Neural cell (in vitro differentiated cells): ENCODE data around the gene PROK2. TPM values are rescaled to one million over a fixed set of nuclear protein-coding genes. Genes with fewer than 3 reads are reported as not detected.
A peak's percentile ranks its signal among the peaks of the same experiment; 100 is the strongest.

Experiments used
- H2AFZ ChIP-seq: fragments of 200-600, 300-800 bp; sonication (generic), shearing (Covaris generic); 2 replicates; pipeline ENCODE4 v1.6.0; 2014; ENCODE audit warnings: low read depth, mild to moderate bottlenecking, antibody characterized with exemption, low read length, moderate library complexity
- H3F3A ChIP-seq: fragments of 200-600 bp; shearing (Covaris generic); 2 replicates; pipeline ENCODE4 v1.6.1; 2016; ENCODE audit warnings: mild to moderate bottlenecking, moderate library complexity, mixed read lengths, antibody characterized with exemption, low read length; ENCODE audit not compliant: insufficient read depth, poor library complexity, severe bottlenecking
- H3K27ac ChIP-seq: fragments of 200-600, 300-800 bp; sonication (generic), shearing (Covaris generic); 2 replicates; pipeline ENCODE4 v1.5.1; 2014; ENCODE audit warnings: mild to moderate bottlenecking, low read length, moderate library complexity
- H3K27me3 ChIP-seq: fragments of 300-800, 200-600 bp; sonication (generic), shearing (Covaris generic); 2 replicates; pipeline ENCODE4 v1.6.0; 2014; ENCODE audit warnings: mild to moderate bottlenecking, low read depth, low read length, moderate library complexity; ENCODE audit not compliant: insufficient read depth
- H3K36me3 ChIP-seq: fragments of 300-800, 200-600 bp; sonication (generic), shearing (Covaris generic); 2 replicates; pipeline ENCODE4 v1.5.1; 2014; ENCODE audit warnings: mild to moderate bottlenecking, antibody characterized with exemption, low read length, moderate library complexity; ENCODE audit not compliant: insufficient read depth
- H3K4me2 ChIP-seq: fragments of 300-800, 200-600 bp; sonication (generic), shearing (Covaris generic); 2 replicates; pipeline ENCODE4 v1.6.0; 2014; ENCODE audit warnings: mild to moderate bottlenecking, low read length
- H3K4me3 ChIP-seq: fragments of 300-800, 200-600 bp; sonication (generic), shearing (Covaris generic); 2 replicates; pipeline ENCODE4 v1.5.1; 2014; ENCODE audit warnings: mild to moderate bottlenecking, low read length, moderate library complexity
- H3K79me2 ChIP-seq: fragments of 200-600 bp; shearing (Covaris generic); replicated peaks from 2 replicates; pipeline ENCODE4 v1.6.0; 2014; ENCODE audit warnings: mild to moderate bottlenecking, low read length, moderate library complexity; ENCODE audit not compliant: insufficient read depth
- H3K9ac ChIP-seq: fragments of 300-800, 200-600 bp; sonication (generic), shearing (Covaris generic); 2 replicates; pipeline ENCODE4 v1.6.1; 2016; ENCODE audit warnings: mild to moderate bottlenecking, low read length, mixed read lengths
- H3K9me2 ChIP-seq: fragments of 200-600 bp; shearing (Covaris generic); 2 replicates; pipeline ENCODE4 v1.6.1; 2016; ENCODE audit warnings: mild to moderate bottlenecking, low read length, mixed read lengths; ENCODE audit not compliant: insufficient read depth
- H3K9me3 ChIP-seq: fragments of 200-600, 300-800 bp; sonication (generic), shearing (Covaris generic); 2 replicates; pipeline ENCODE4 v1.6.1; 2016; ENCODE audit warnings: mild to moderate bottlenecking, mixed run types, low read length, moderate library complexity, mixed read lengths
- H4K20me1 ChIP-seq: fragments of 200-600 bp; shearing (Covaris generic); 2 replicates; pipeline ENCODE4 v1.6.1; 2016; ENCODE audit warnings: mild to moderate bottlenecking, mixed run types; ENCODE audit not compliant: insufficient read depth
- EP300 ChIP-seq: fragments of 450-650 bp; conservative IDR thresholded peaks from 2 replicates; pipeline ENCODE4 v1.6.1; 2014; ENCODE audit warnings: antibody characterized with exemption, mild to moderate bottlenecking, moderate library complexity; ENCODE audit not compliant: poor library complexity, severe bottlenecking
- EZH2 ChIP-seq: fragments of 200-600, 300-800 bp; shearing (Covaris generic), sonication (generic); IDR thresholded peaks from 2 replicates; pipeline ENCODE4 v1.6.1; 2014; ENCODE audit warnings: antibody characterized with exemption, low read length, borderline replicate concordance, mild to moderate bottlenecking; ENCODE audit not compliant: insufficient read depth, poor library complexity, severe bottlenecking
- MXI1 ChIP-seq: fragments of 450-650 bp; conservative IDR thresholded peaks from 2 replicates; pipeline ENCODE4 v1.6.1; 2014; ENCODE audit warnings: antibody characterized with exemption, mild to moderate bottlenecking; ENCODE audit not compliant: poor library complexity, severe bottlenecking
- POLR2AphosphoS5 ChIP-seq: IDR thresholded peaks from 2 replicates; pipeline ENCODE4 v1.6.1; 2012
- RAD21 ChIP-seq: fragments of 450-650 bp; conservative IDR thresholded peaks from 2 replicates; pipeline ENCODE4 v1.6.1; 2014; ENCODE audit warnings: antibody characterized with exemption, mild to moderate bottlenecking, moderate library complexity
- SMC3 ChIP-seq: fragments of 450-650 bp; conservative IDR thresholded peaks from 2 replicates; pipeline ENCODE4 v1.6.1; 2014; ENCODE audit warnings: antibody characterized with exemption, mild to moderate bottlenecking, moderate library complexity; ENCODE audit not compliant: poor library complexity
- TAF1 ChIP-seq: IDR thresholded peaks from 2 replicates; pipeline ENCODE4 v1.6.1; 2012; ENCODE audit warnings: low read depth
- polyA plus RNA-seq: library from polyadenylated mRNA; depleted of rRNA; stranded (reverse); fragments of >200 nt; gene quantifications from 2 replicates; pipeline ENCODE4 v1.2.3, GENCODE V29; 2014
- TF ChIP-seq, protein P1 (sequence below): IDR thresholded peaks from 2 replicates; pipeline ENCODE4 v1.6.1; 2012; ENCODE audit warnings: borderline replicate concordance
- TF ChIP-seq, protein P2 (sequence below): fragments of 450-650 bp; IDR thresholded peaks from 2 replicates; pipeline ENCODE4 v1.5.1; 2014; ENCODE audit warnings: antibody characterized with exemption, mild to moderate bottlenecking, moderate library complexity; ENCODE audit not compliant: poor library complexity, severe bottlenecking

The PROK2 gene
- polyA plus RNA-seq, 1 donor from 2014 or later: 0.30 TPM

DNA sequence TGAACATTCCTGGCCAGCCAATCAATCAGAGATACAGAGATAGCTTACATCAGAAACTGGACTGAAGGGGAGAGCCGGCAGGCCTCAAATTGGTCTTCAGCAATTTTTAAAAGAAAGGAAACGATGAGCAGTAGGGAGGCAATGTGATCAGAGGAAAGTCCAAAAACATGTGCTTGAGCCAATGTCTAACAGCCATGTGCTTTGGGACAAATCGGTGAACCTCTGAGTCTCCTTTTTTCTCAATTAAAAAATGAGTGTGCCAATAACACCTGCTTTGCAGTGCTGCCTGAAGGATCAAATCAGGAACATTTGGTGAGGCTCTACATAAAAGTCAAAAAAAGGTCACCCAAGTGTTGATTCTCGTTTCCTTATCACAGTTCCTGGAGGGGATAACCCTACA, 52.3 kb downstream of the PROK2 start:
- no peaks in the 10 kb centered on the region for H3K27me3 ChIP-seq
- no peak overlapping the region for H3K27ac ChIP-seq
- TF ChIP-seq SMC3 (no peak), EZH2 (no peak), MXI1 (no peak), EP300 (no peak), TAF1 (no peak), RAD21 (no peak), POLR2AphosphoS5 (no peak)
- TF ChIP-seq, protein P1, sequence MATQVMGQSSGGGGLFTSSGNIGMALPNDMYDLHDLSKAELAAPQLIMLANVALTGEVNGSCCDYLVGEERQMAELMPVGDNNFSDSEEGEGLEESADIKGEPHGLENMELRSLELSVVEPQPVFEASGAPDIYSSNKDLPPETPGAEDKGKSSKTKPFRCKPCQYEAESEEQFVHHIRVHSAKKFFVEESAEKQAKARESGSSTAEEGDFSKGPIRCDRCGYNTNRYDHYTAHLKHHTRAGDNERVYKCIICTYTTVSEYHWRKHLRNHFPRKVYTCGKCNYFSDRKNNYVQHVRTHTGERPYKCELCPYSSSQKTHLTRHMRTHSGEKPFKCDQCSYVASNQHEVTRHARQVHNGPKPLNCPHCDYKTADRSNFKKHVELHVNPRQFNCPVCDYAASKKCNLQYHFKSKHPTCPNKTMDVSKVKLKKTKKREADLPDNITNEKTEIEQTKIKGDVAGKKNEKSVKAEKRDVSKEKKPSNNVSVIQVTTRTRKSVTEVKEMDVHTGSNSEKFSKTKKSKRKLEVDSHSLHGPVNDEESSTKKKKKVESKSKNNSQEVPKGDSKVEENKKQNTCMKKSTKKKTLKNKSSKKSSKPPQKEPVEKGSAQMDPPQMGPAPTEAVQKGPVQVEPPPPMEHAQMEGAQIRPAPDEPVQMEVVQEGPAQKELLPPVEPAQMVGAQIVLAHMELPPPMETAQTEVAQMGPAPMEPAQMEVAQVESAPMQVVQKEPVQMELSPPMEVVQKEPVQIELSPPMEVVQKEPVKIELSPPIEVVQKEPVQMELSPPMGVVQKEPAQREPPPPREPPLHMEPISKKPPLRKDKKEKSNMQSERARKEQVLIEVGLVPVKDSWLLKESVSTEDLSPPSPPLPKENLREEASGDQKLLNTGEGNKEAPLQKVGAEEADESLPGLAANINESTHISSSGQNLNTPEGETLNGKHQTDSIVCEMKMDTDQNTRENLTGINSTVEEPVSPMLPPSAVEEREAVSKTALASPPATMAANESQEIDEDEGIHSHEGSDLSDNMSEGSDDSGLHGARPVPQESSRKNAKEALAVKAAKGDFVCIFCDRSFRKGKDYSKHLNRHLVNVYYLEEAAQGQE: no peak
- TF ChIP-seq, protein P2, sequence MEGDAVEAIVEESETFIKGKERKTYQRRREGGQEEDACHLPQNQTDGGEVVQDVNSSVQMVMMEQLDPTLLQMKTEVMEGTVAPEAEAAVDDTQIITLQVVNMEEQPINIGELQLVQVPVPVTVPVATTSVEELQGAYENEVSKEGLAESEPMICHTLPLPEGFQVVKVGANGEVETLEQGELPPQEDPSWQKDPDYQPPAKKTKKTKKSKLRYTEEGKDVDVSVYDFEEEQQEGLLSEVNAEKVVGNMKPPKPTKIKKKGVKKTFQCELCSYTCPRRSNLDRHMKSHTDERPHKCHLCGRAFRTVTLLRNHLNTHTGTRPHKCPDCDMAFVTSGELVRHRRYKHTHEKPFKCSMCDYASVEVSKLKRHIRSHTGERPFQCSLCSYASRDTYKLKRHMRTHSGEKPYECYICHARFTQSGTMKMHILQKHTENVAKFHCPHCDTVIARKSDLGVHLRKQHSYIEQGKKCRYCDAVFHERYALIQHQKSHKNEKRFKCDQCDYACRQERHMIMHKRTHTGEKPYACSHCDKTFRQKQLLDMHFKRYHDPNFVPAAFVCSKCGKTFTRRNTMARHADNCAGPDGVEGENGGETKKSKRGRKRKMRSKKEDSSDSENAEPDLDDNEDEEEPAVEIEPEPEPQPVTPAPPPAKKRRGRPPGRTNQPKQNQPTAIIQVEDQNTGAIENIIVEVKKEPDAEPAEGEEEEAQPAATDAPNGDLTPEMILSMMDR: no peak
- no peaks in the 10 kb centered on the region for H3F3A ChIP-seq
- H3K9me3 ChIP-seq: peaks cover 4% of the 10 kb centered on the region
- H3K4me3 ChIP-seq: no peak overlapping the region
- no peaks in the 10 kb centered on the region for H3K79me2 ChIP-seq
- no peak overlapping the region for H2AFZ ChIP-seq
- no peaks in the 10 kb centered on the region for H3K36me3 ChIP-seq
- H3K4me2 ChIP-seq: no peak overlapping the region
- no peaks in the 10 kb centered on the region for H4K20me1 ChIP-seq
- H3K9ac ChIP-seq: no peak overlapping the region
- H3K9me2 ChIP-seq: no peaks in the 10 kb centered on the region

DNA sequence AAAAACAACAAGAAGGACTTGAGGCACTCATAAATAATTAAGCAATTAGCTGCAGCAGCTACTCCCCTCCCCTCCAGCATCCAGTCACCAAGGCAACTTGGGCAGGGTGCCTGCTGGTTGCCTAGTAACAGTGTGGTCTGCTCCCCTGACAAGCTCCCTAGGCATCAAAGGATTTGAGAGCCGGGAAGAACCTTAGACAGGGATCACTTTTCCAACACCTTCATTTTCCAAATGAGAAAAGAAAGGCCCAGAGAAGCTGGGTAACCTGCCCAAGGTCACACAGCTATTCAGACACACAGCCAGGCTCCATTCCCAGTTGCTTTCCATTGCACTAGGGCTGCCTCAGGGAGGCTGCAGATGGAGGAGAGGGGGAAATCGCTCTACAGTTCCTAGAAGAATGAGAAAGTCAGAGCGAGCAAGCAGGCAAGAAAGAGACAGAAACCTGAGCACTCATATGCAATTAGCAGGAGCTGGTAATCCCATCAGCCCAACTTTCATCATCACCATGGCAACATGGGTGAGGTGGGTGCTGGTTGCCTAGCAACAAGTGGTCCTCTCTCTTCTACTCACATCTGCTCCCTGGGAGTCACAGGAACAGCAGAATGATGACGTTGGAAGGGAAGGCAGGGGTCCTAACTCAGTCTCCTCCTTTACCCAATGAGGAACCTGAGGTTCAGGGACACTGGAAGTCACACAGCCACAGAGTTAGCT, 56.2 kb downstream of the PROK2 start:
- H3K79me2 ChIP-seq: peaks cover 7% of the 10 kb centered on the region
- no peaks in the 10 kb centered on the region for H3K9me2 ChIP-seq
- peak overlapping the region; percentile 20 for H3K4me2 ChIP-seq
- H3K9me3 ChIP-seq: peaks cover 4% of the 10 kb centered on the region
- no peaks in the 10 kb centered on the region for H3K36me3 ChIP-seq
- H3K27ac ChIP-seq: peak overlapping the region; percentile 76
- H3K9ac ChIP-seq: peak overlapping the region; percentile 46
- H4K20me1 ChIP-seq: no peaks in the 10 kb centered on the region
- TF ChIP-seq RAD21: no peak
- TF ChIP-seq MXI1: peak; percentile 11
- TF ChIP-seq, protein P1: peak; percentile 57
- TF ChIP-seq EP300: peak; percentile 37
- H3K4me3 ChIP-seq: peak overlapping the region; percentile 54
- H3K27me3 ChIP-seq: peaks cover 4% of the 10 kb centered on the region
- H2AFZ ChIP-seq: no peak overlapping the region
- no peaks in the 10 kb centered on the region for H3F3A ChIP-seq
